K562 (cell line): ENCODE data around the gene RMC1. TPM values are rescaled to one million over a fixed set of nuclear protein-coding genes. Genes with fewer than 3 reads are reported as not detected.
A peak's percentile ranks its signal among the peaks of the same experiment; 100 is the strongest.

ENCODE experiments used
- CHCHD3 ChIP-seq: fragments of 250-450 bp; sonication (Bioruptor Pico); IDR thresholded peaks from 2 replicates; pipeline ENCODE4 v2.1.2; 2022; ENCODE audit warnings: mild to moderate bottlenecking
- CTCFL ChIP-seq: IDR thresholded peaks from 2 replicates; pipeline ENCODE4 v1.6.1; 2011; ENCODE audit warnings: borderline replicate concordance, low read depth, mild to moderate bottlenecking, moderate library complexity, low read length; ENCODE audit not compliant: insufficient read depth, poor library complexity, severe bottlenecking
- DACH1 ChIP-seq: fragments of 450-650 bp; IDR thresholded peaks from 2 replicates; pipeline ENCODE4 v1.6.1; 2018; ENCODE audit not compliant: partially characterized antibody
- E4F1 ChIP-seq: fragments of 250-450 bp; sonication (Bioruptor Pico); IDR thresholded peaks from 2 replicates; pipeline ENCODE4 v1.5.0; 2021; ENCODE audit warnings: mild to moderate bottlenecking, borderline replicate concordance
- ELF4 ChIP-seq: fragments of 450-650 bp; formaldehyde crosslinking; IDR thresholded peaks from 2 replicates; pipeline ENCODE4 v1.4.0; 2022; ENCODE audit warnings: missing genetic modification characterization
- EP300 ChIP-seq: IDR thresholded peaks from 2 replicates; pipeline ENCODE4 v1.6.1; 2012; ENCODE audit warnings: low read length, improper control_type of control experiment
- HNRNPUL1 ChIP-seq: fragments of 200-400 bp; formaldehyde crosslinking; IDR thresholded peaks from 2 replicates; pipeline ENCODE4 v1.6.1; 2017; ENCODE audit warnings: low read length
- JUND ChIP-seq, 2 experiments: IDR thresholded peaks; 2 replicates in 1 of 2; 3 replicates in 1 of 2; pipeline ENCODE4 v1.6.1; 2011; ENCODE audit warnings: borderline replicate concordance in 2 of 2, low read depth in 2 of 2, low read length in 2 of 2, improper control_type of control experiment in 1 of 2, missing biosample characterization in 1 of 2, missing genetic modification characterization in 1 of 2, missing genetic modification reagents in 1 of 2
- LEF1 ChIP-seq: fragments of 450-650 bp; IDR thresholded peaks from 2 replicates; pipeline ENCODE4 v1.6.1; 2016; ENCODE audit warnings: mild to moderate bottlenecking
- MAFF ChIP-seq: IDR thresholded peaks from 2 replicates; pipeline ENCODE4 v1.6.1; 2012; ENCODE audit warnings: low read length, improper control_type of control experiment
- MCM5 ChIP-seq: fragments of 450-650 bp; IDR thresholded peaks from 2 replicates; pipeline ENCODE4 v1.6.1; 2016; ENCODE audit warnings: low read depth
- MTF1 ChIP-seq: fragments of 250-450 bp; sonication (Bioruptor Pico); IDR thresholded peaks from 2 replicates; pipeline ENCODE4 v1.9.0; 2021; ENCODE audit warnings: moderate library complexity, mild to moderate bottlenecking, inconsistent platforms, borderline replicate concordance
- NFXL1 ChIP-seq: fragments of 450-650 bp; formaldehyde crosslinking; IDR thresholded peaks from 2 replicates; pipeline ENCODE4 v1.4.0; 2021; ENCODE audit warnings: mild to moderate bottlenecking
- PML ChIP-seq: IDR thresholded peaks from 2 replicates; pipeline ENCODE4 v1.6.1; 2012; ENCODE audit warnings: low read length, inconsistent platforms
- PPARD ChIP-seq: fragments of 250-450 bp; sonication (Bioruptor Pico); IDR thresholded peaks from 2 replicates; pipeline ENCODE4 v1.8.0; 2022; ENCODE audit warnings: inconsistent platforms, mild to moderate bottlenecking, moderate library complexity
- PRMT5 ChIP-seq: sonication (generic); formaldehyde crosslinking; IDR thresholded peaks from 2 replicates; pipeline ENCODE4 v1.5.0; 2020; ENCODE audit warnings: missing genetic modification reagents
- RBM14 ChIP-seq: fragments of 200-400 bp; formaldehyde crosslinking; IDR thresholded peaks from 2 replicates; pipeline ENCODE4 v1.6.1; 2018; ENCODE audit warnings: low read depth, mild to moderate bottlenecking, low read length, moderate library complexity, borderline replicate concordance; ENCODE audit not compliant: insufficient read depth
- RBM17 ChIP-seq: fragments of 200-400 bp; formaldehyde crosslinking; IDR thresholded peaks from 2 replicates; pipeline ENCODE4 v1.6.1; 2017; ENCODE audit warnings: low read depth, mild to moderate bottlenecking, low read length, borderline replicate concordance
- SMAD1 ChIP-seq: fragments of 150-350 bp; IDR thresholded peaks from 2 replicates; pipeline ENCODE4 v1.6.1; 2014; ENCODE audit warnings: low read length, low read depth; ENCODE audit not compliant: partially characterized antibody
- SMAD4 ChIP-seq: fragments of 250-450 bp; sonication (Bioruptor Pico); conservative IDR thresholded peaks from 2 replicates; pipeline ENCODE4 v1.8.0; 2021; ENCODE audit warnings: inconsistent platforms, mild to moderate bottlenecking, moderate library complexity
- SMARCE1 ChIP-seq: fragments of 450-650 bp; IDR thresholded peaks from 2 replicates; pipeline ENCODE4 v1.7.1; 2016; ENCODE audit warnings: mild to moderate bottlenecking
- SNRNP70 ChIP-seq: fragments of 200-400 bp; formaldehyde crosslinking; optimal IDR thresholded peaks from 2 replicates; pipeline ENCODE3; 2017; ENCODE audit warnings: low read depth, low read length
- STAT5B ChIP-seq: fragments of 250-450 bp; sonication (Bioruptor Pico); IDR thresholded peaks from 2 replicates; pipeline ENCODE4 v1.8.0; 2021; ENCODE audit warnings: mild to moderate bottlenecking, inconsistent platforms
- XRCC4 ChIP-seq: IDR thresholded peaks from one replicate; pipeline ENCODE4 v1.6.1; 2011; ENCODE audit not compliant: insufficient read depth, insufficient read length; ENCODE audit errors: extremely low read depth
- ZNF311 ChIP-seq: fragments of 250-450 bp; sonication (Bioruptor Pico); IDR thresholded peaks from 2 replicates; pipeline ENCODE4 v1.4.0; 2020; ENCODE audit warnings: mild to moderate bottlenecking, moderate library complexity
- ZNF583 ChIP-seq: fragments of 250-450 bp; sonication (Bioruptor Pico); IDR thresholded peaks from 2 replicates; pipeline ENCODE4 v1.4.0; 2020
- ZNF695 ChIP-seq: fragments of 450-650 bp; formaldehyde crosslinking; IDR thresholded peaks from 2 replicates; pipeline ENCODE4 v1.4.0; 2020; ENCODE audit warnings: mild to moderate bottlenecking, moderate library complexity
- polyA plus RNA-seq, 8 experiments: library from polyadenylated mRNA; depleted of rRNA in 4 of 8; stranded (reverse) in 5 of 8; unstranded in 3 of 8; fragments of >200 nt; fragmentation: Nextera tagmentation in 2 of 8; fragmentation: Illumina TruSeq in 1 of 8; extraction: Ambion mirVana in 2 of 8; extraction: Trizol in 1 of 8; gene quantifications; 2 replicates each; pipeline versions ENCODE4 v1.2.1 to v1.2.3, GENCODE V29; 2011 to 2014; ENCODE audit warnings: inconsistent platforms in 1 of 8, missing spikeins in 1 of 8
- total RNA-seq, 7 experiments: library from RNA; depleted of rRNA in 6 of 7; stranded (reverse); fragments of >200 nt in 6 of 7; fragmentation: Illumina TruSeq in 2 of 7; extraction: Trizol in 2 of 7; gene quantifications; 2 replicates each; pipeline versions ENCODE4 v1.2.1 to v1.2.3, GENCODE V29; 2011 to 2021; ENCODE audit warnings: low replicate concordance in 1 of 7

RMC1 gene
- total and polyA plus RNA-seq, 9 of the 15 experiments (the other 6 are each of a cell fraction or from before 2014, with no cell fraction given) = 7.5 to 42.4 (median 35.5) TPM

GRCh38 chr18:23540867-23541266 lies 37.6 kb downstream of the RMC1 start (continued):
- TF ChIP-seq CHCHD3 = no peak
- TF ChIP-seq SMARCE1 = peak; percentile 90
- no peak for TF ChIP-seq E4F1 (CRISPR knock-in tag)
- TF ChIP-seq NFXL1 = no peak
- peak; percentile 74 for TF ChIP-seq EP300
- TF ChIP-seq MCM5 = no peak
- TF ChIP-seq ELF4 = peak; percentile 66; the same call in 1 of the 2 replicates
- no peak for TF ChIP-seq MTF1
- TF ChIP-seq RBM17 = no peak
- TF ChIP-seq PPARD (CRISPR knock-in tag) = no peak
- TF ChIP-seq CTCFL = no peak
- TF ChIP-seq ZNF583 (CRISPR knock-in tag) = no peak
- peak; percentile 95 for TF ChIP-seq SMAD4
- peak; percentile 58; the same call in 1 of the 2 replicates for TF ChIP-seq PML
- TF ChIP-seq STAT5B (CRISPR knock-in tag) = no peak
- TF ChIP-seq ZNF695 (CRISPR knock-in tag) = no peak
- TF ChIP-seq SNRNP70 = no peak
- TF ChIP-seq RBM14 = no peak
- TF ChIP-seq PRMT5 (CRISPR knock-in tag) = no peak
- peak; percentile 6; the same call in 1 of the 2 replicates for TF ChIP-seq MAFF
- no peak for TF ChIP-seq XRCC4
- peak; percentile 53; the same call in 1 of the 2 replicates for TF ChIP-seq LEF1
- TF ChIP-seq JUND (IDR thresholded peaks at IDR 0.05; ENCODE audit: borderline replicate concordance, low read depth, low read length) = peak; percentile 68; the same call in 1 of the 2 replicates
- TF ChIP-seq JUND (tag; IDR thresholded peaks at IDR 0.05; ENCODE audit: borderline replicate concordance, low read depth, low read length) = peak; percentile 49; the same call in 1 of the 3 replicates
- no peak for TF ChIP-seq SMAD1
- TF ChIP-seq ZNF311 (CRISPR knock-in tag) = no peak
- no peak for TF ChIP-seq DACH1
- no peak for TF ChIP-seq HNRNPUL1
